GM12891 (cell line): Measurements from ENCODE around the gene MSMP.

ENCODE experiments used
- POLR2A ChIP-seq: IDR thresholded peaks from 2 replicates; pipeline ENCODE4 v1.6.1; 2011; ENCODE audit warnings: low read depth, low read length, control low read depth
- SPI1 ChIP-seq: IDR thresholded peaks from 2 replicates; pipeline ENCODE4 v1.6.1; 2011; ENCODE audit warnings: low read depth, low read length, control low read depth

GRCh38 chr9:35771534-35771933 lies 17.5 kb upstream of the MSMP start:
- TF ChIP-seq POLR2A (no peak), SPI1 (no peak)
